HUDEP-2 (cell line): ENCODE data around the gene IL34.
"Not testable (repeated sequence)": the region's sequence is repeated elsewhere in the genome, so short reads cannot be mapped to it uniquely, and the experiment has no call there.

Source experiments
- DNase-seq, 76 experiments: peaks; one replicate each; lab custom pipeline; 2025; ENCODE audit not compliant: unreplicated experiment in 76 of 76; lab: John Stamatoyannopoulos, UW

The IL34 gene

GRCh38 chr16:70646260-70647241, at the start of gene IL34:
TSS of gene IL34 (plus strand) at chr16:70646559. CDS start at chr16:70646948, 389 bp downstream.
- no peak for DNase-seq

GRCh38 chr16:70597135-70597835, 49.1 kb upstream of the IL34 start:
- DNase-seq = no peak

GRCh38 chr16:70598937-70599503, 47.3 kb upstream of the IL34 start:
- no peak for DNase-seq

GRCh38 chr16:70600730-70601129, 45.6 kb upstream of the IL34 start:
- no peak for DNase-seq

GRCh38 chr16:70601576-70602575, 44.5 kb upstream of the IL34 start:
- no peak for DNase-seq

GRCh38 chr16:70602831-70603230, 43.5 kb upstream of the IL34 start:
- no peak for DNase-seq

- DNase-seq = no peak
Observed at GRCh38 chr16:70604407-70605282, 41.7 kb upstream of the IL34 start.

- no peak for DNase-seq
Observed at GRCh38 chr16:70605283-70605657, 41.1 kb upstream of the IL34 start.

GRCh38 chr16:70608521-70608920, 37.8 kb upstream of the IL34 start:
- no peak for DNase-seq

GRCh38 chr16:70610273-70611223, 35.8 kb upstream of the IL34 start:
- no peak for DNase-seq

GRCh38 chr16:70611224-70611598, 35.1 kb upstream of the IL34 start:
- DNase-seq = no peak

- DNase-seq = no peak
Observed at GRCh38 chr16:70611785-70612303, 34.5 kb upstream of the IL34 start.

GRCh38 chr16:70612931-70613330, 33.4 kb upstream of the IL34 start:
- DNase-seq = no peak

GRCh38 chr16:70614208-70614951, 32.0 kb upstream of the IL34 start:
- no peak for DNase-seq

GRCh38 chr16:70615945-70616344, 30.4 kb upstream of the IL34 start:
- no peak for DNase-seq

GRCh38 chr16:70621864-70622263, 24.5 kb upstream of the IL34 start:
- DNase-seq = not testable (repeated sequence)

GRCh38 chr16:70627696-70628095, 18.7 kb upstream of the IL34 start:
- DNase-seq = no peak
